Measurements from ENCODE around the gene EHD1.

The EHD1 gene

DNA sequence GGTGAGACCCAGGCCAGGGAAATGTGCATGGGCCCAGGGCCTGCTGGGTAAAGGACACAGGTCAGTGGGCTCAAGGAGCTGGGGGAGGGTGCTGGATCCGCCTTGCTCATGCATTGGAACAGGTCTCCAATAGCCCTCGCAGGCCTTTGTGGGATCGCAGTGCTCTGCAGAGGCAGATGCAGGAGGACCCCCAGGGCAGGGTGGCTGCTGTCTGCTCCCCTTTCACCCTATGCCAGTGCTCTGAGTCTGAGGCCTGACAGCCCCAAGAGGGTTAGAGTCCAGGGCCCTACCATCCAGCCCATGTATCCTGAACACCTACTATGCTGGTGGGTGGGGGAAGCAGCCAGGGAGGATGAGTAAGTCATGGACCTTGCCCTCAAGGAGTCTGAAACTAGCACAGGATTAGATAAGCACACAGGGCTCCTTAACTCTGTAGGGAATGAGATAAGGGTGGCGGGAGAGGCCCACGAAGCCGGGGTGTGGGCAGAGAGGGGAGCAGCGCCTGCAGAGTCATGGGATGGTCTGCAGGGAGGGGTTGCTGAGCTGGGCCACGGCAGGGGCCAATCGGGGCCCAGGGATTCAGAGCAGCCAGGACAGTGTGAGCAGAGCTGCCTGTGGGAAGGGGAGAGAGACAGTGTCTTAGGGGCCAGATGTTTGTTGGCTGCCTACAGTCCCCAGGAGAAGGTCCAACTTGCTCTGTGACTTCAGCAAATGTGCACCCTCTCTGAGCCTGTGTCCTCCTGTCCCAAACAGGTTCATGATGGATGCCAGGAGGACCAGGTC, 10.5 kb upstream of the EHD1 start:
- TF ChIP-seq, protein P1, sequence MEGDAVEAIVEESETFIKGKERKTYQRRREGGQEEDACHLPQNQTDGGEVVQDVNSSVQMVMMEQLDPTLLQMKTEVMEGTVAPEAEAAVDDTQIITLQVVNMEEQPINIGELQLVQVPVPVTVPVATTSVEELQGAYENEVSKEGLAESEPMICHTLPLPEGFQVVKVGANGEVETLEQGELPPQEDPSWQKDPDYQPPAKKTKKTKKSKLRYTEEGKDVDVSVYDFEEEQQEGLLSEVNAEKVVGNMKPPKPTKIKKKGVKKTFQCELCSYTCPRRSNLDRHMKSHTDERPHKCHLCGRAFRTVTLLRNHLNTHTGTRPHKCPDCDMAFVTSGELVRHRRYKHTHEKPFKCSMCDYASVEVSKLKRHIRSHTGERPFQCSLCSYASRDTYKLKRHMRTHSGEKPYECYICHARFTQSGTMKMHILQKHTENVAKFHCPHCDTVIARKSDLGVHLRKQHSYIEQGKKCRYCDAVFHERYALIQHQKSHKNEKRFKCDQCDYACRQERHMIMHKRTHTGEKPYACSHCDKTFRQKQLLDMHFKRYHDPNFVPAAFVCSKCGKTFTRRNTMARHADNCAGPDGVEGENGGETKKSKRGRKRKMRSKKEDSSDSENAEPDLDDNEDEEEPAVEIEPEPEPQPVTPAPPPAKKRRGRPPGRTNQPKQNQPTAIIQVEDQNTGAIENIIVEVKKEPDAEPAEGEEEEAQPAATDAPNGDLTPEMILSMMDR (IDR thresholded peaks at IDR 0.05; ENCODE audit: extremely low read depth, missing control alignments) = no peak
- no peak for DNase-seq (ENCODE audit: low spot score)

DNA sequence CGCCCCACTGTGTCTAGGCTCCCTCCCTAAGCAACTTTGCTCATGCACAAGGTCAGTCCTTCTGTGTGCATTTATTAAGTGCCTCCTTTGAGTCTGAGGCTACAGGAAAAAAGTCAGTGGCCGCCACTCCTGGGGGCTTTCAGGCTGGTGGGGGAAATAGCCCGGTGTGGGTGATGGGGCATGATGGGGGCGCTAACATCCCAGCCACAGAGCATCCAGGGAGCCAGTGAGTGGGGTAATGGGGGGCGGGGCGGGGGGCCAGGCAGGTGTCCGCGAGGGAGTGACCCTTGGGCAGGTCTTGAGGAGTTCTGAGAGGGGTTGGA, 9.9 kb upstream of the EHD1 start:
- TF ChIP-seq, protein P1 (IDR thresholded peaks at IDR 0.05; ENCODE audit: extremely low read depth, missing control alignments) = no peak

DNA sequence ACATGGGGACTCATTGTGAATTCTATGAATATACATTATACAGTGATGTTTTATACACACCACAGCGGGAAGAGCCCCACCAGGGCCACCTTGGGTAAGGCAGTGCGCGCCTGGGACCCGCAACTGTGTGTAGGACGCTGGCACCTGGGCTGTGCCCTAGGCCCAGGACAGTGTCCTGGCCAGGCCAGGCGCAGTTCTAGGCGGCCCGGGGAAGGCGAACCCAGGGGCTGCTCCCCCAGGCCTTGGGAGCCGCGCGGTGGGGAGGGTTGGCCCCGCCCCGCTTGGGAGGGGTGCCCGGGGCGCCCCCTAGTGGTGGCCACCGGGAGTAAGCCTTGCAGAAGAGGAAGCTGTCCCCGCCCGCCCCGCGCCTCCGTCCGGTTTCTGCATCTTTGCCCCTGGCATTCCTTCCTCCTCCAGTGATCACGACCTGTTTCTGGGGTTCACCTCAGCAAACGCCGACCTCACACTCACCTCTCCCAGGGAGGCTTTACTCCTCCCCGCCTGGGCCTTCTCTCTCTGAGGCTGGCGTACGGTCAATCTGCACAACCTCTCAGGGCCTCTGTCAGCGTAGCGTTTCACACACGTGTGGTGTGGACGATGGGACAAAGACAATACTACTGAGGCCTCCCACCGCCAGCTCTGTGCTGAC, 9.5 kb upstream of the EHD1 start:
- peak; percentile 91 for DNase-seq (ENCODE audit: low spot score)
- TF ChIP-seq, protein P1 (IDR thresholded peaks at IDR 0.05; ENCODE audit: extremely low read depth, missing control alignments) = peak; percentile 68

More for the DNA sequence above, 9.9 kb upstream of the EHD1 start:
- no peak for DNase-seq (ENCODE audit: low spot score)

DNA sequence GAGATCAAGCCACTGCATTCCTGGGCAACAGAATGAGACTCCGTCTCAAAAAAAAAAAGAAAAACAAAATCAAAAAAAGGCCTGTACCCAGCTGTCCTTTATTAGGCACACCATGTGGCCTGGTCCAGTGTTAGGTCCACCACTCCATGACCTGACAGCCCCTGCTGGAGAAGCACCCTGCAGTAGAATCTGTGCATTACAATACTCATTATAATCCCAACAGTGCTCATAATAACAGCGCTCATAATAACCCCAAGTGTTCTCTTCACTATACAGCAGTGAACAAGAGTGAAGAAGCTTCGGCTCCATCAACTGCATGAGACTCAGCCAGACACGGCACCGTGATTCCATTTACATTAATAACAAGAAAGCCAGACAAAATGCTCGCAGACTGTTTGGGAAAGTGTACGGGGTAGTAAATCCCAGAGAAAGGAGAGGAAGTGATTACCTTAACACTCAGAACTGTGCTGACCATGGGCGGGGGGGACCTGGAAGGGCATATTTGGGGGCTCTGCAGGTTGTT, 8.9 kb upstream of the EHD1 start:
- TF ChIP-seq, protein P1 (IDR thresholded peaks at IDR 0.05; ENCODE audit: extremely low read depth, missing control alignments) = no peak
- no peak for DNase-seq (ENCODE audit: low spot score)

DNA sequence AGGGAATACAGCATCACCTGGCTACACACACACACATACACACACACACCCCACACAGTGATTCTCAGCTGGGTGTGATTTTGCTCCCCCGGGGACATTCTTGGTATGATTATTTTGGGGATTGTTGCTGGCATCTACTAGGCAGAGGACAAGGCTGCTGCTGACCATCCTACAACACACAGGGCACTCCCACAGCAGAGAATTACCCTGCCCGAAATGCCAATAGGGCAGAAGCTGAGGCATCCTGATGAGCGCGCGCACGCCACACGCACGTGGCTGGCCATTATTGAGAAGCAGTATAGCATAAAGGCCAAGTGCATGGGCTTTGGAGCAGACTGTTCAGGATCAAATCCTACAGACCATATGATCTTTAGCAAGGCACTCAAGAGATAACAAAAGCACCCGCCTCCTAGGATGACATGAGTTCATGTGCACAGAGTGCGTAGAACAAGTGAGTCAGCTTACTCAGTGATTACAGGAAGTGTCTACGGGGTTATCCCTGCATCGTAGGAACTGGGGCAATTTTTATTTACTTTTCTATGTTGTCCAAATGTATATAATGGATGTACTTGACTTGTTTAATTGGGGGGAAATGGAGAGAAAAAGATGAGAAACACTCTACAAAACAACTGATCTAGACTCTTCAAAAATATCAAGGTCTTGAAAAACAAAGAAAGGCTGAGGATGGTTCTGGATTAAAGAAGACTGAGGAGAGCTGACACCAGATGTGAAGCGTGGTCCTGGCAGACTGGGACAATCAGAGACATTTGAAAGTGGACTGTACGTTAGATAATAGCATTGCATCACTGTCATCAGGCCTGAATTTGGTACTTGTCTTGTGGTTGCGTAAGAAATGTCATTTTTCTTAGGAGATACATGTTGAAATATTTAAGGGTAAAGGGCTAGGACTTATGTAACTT, 7.2 kb upstream of the EHD1 start:
- DNase-seq (ENCODE audit: low spot score) = no peak

DNA sequence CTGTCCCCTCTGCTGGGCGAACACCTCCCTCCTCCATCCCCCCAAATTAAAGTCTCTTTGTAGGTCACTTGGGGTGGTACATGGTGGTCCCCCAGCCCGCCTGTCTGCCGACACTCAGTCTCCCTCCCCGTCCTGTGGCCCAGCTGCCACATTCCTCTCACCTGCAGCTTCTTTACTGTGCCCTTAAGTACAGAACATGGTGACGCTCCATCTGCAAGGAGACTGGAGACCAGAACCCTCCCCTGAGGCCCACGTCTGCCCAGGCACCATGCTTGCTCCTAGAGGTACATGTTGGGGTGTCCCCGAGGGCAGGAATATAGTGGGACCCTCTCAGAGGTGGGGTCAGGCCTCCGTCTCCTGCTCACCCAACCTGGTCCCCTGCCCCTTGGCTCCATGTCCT, 5.6 kb upstream of the EHD1 start:
- DNase-seq (ENCODE audit: low spot score) = no peak
- TF ChIP-seq, protein P1 (IDR thresholded peaks at IDR 0.05; ENCODE audit: extremely low read depth, missing control alignments) = no peak

More for the DNA sequence above, 7.2 kb upstream of the EHD1 start:
- TF ChIP-seq, protein P1 (IDR thresholded peaks at IDR 0.05; ENCODE audit: extremely low read depth, missing control alignments) = no peak
